Measurements from ENCODE around the gene SCRT2. TPM values are rescaled to one million over a fixed set of nuclear protein-coding genes. Genes with fewer than 3 reads are reported as not detected.
"Not testable (repeated sequence)": the region's sequence is repeated elsewhere in the genome, so short reads cannot be mapped to it uniquely, and the experiment has no call there.

Gene SCRT2
- total RNA-seq, 1 experiment from 2014 or later, result not detected

GRCh38 chr20:693786-694185 is 18.2 kb upstream of the SCRT2 start:
- H3K27me3 ChIP-seq, result peaks cover 12% of the 10 kb centered on the region; the same call in 1 of the 2 replicates
- not testable (repeated sequence) for H3K36me3 ChIP-seq; DNase-seq; H3K4me3 ChIP-seq; H3K4me1 ChIP-seq; H3K9me3 ChIP-seq (replicated peaks); H3K27ac ChIP-seq

GRCh38 chr20:692044-692443 is 16.4 kb upstream of the SCRT2 start:
- Histone ChIP-seq H3K36me3 (no peaks in the 10 kb centered on the region), H3K4me1 (no peaks in the 10 kb centered on the region), H3K27ac (no peak overlapping the region), H3K4me3 (no peak overlapping the region), H3K9me3 (replicated peaks) (no peaks in the 10 kb centered on the region), H3K27me3 (peaks cover 15% of the 10 kb centered on the region)
- no peak for DNase-seq

GRCh38 chr20:689947-690346 is 14.3 kb upstream of the SCRT2 start:
- Histone ChIP-seq H3K4me3 (no peak overlapping the region), H3K4me1 (no peaks in the 10 kb centered on the region), H3K9me3 (replicated peaks) (no peaks in the 10 kb centered on the region), H3K27ac (no peak overlapping the region), H3K36me3 (no peaks in the 10 kb centered on the region), H3K27me3 (peaks cover 15% of the 10 kb centered on the region)
- no peak for DNase-seq

GRCh38 chr20:689348-689747 is 13.7 kb upstream of the SCRT2 start:
- no peak for DNase-seq
- no peaks in the 10 kb centered on the region for H3K4me1 ChIP-seq
- H3K27ac ChIP-seq, result no peak overlapping the region
- no peak overlapping the region for H3K4me3 ChIP-seq
- no peaks in the 10 kb centered on the region for H3K9me3 ChIP-seq (replicated peaks)
- H3K27me3 ChIP-seq, result peaks cover 15% of the 10 kb centered on the region
- no peaks in the 10 kb centered on the region for H3K36me3 ChIP-seq

- no peaks in the 10 kb centered on the region for H3K4me1 ChIP-seq
- DNase-seq, result no peak
- no peaks in the 10 kb centered on the region for H3K9me3 ChIP-seq (replicated peaks)
These were observed 13.2 kb upstream of the SCRT2 start for GRCh38 chr20:688809-689212.

GRCh38 chr20:687468-688203 is 12.0 kb upstream of the SCRT2 start:
- DNase-seq, result no peak
- Histone ChIP-seq H3K4me3 (no peak overlapping the region), H3K27me3 (peaks cover 15% of the 10 kb centered on the region)

More at GRCh38 chr20:688809-689212, 13.2 kb upstream of the SCRT2 start:
- Histone ChIP-seq H3K36me3 (no peaks in the 10 kb centered on the region), H3K27ac (no peak overlapping the region), H3K27me3 (peaks cover 15% of the 10 kb centered on the region), H3K4me3 (no peak overlapping the region)

GRCh38 chr20:684676-685319 is 9.2 kb upstream of the SCRT2 start:
- Histone ChIP-seq H3K4me3 (no peak overlapping the region), H3K36me3 (no peaks in the 10 kb centered on the region), H3K27ac (no peak overlapping the region), H3K4me1 (no peaks in the 10 kb centered on the region), H3K9me3 (replicated peaks) (no peaks in the 10 kb centered on the region), H3K27me3 (peaks cover 19% of the 10 kb centered on the region)
- no peak for DNase-seq

More at GRCh38 chr20:687468-688203, 12.0 kb upstream of the SCRT2 start:
- Histone ChIP-seq H3K9me3 (replicated peaks) (no peaks in the 10 kb centered on the region), H3K36me3 (no peaks in the 10 kb centered on the region), H3K4me1 (no peaks in the 10 kb centered on the region), H3K27ac (no peak overlapping the region)

GRCh38 chr20:682123-682522 is 6.5 kb upstream of the SCRT2 start:
- H3K27ac ChIP-seq, result no peak overlapping the region
- DNase-seq, result no peak
- peaks cover 6% of the 10 kb centered on the region; the same call in 1 of the 2 replicates for H3K27me3 ChIP-seq
- H3K36me3 ChIP-seq, result no peaks in the 10 kb centered on the region
- no peaks in the 10 kb centered on the region for H3K9me3 ChIP-seq (replicated peaks)
- H3K4me3 ChIP-seq, result no peak overlapping the region
- no peaks in the 10 kb centered on the region for H3K4me1 ChIP-seq

GRCh38 chr20:680638-681187 is 5.1 kb upstream of the SCRT2 start:
- Histone ChIP-seq H3K9me3 (replicated peaks) (no peaks in the 10 kb centered on the region), H3K36me3 (no peaks in the 10 kb centered on the region), H3K27ac (no peak overlapping the region), H3K4me3 (no peak overlapping the region), H3K27me3 (0 out of 2 replicates have a peak, but pooled peaks cover 6% of the 10 kb centered on the region), H3K4me1 (no peaks in the 10 kb centered on the region)
- no peak for DNase-seq

GRCh38 chr20:677957-678356 is 2.4 kb upstream of the SCRT2 start:
- Histone ChIP-seq H3K27ac (no peak overlapping the region), H3K36me3 (no peaks in the 10 kb centered on the region), H3K9me3 (replicated peaks) (no peaks in the 10 kb centered on the region), H3K4me1 (no peaks in the 10 kb centered on the region; the same call in 1 of the 2 replicates), H3K27me3 (peaks cover 11% of the 10 kb centered on the region; the same call in 1 of the 2 replicates), H3K4me3 (no peak overlapping the region)
- DNase-seq, result no peak

- no peak for DNase-seq
- Histone ChIP-seq H3K36me3 (no peaks in the 10 kb centered on the region), H3K27ac (no peak overlapping the region), H3K4me3 (no peak overlapping the region), H3K4me1 (peaks cover 2% of the 10 kb centered on the region; the same call in 1 of the 2 replicates), H3K9me3 (replicated peaks) (no peaks in the 10 kb centered on the region), H3K27me3 (peaks cover 18% of the 10 kb centered on the region; the same call in 1 of the 2 replicates)
These were observed 1.4 kb upstream of the SCRT2 start for GRCh38 chr20:676967-677366.

GRCh38 chr20:676315-676937 is 824 bp upstream of the SCRT2 start:
- Histone ChIP-seq H3K4me1 (peaks cover 7% of the 10 kb centered on the region; the same call in 1 of the 2 replicates), H3K27me3 (peaks cover 18% of the 10 kb centered on the region; the same call in 1 of the 2 replicates), H3K9me3 (replicated peaks) (no peaks in the 10 kb centered on the region), H3K27ac (no peak overlapping the region), H3K4me3 (no peak overlapping the region), H3K36me3 (no peaks in the 10 kb centered on the region)
- no peak for DNase-seq

GRCh38 chr20:675033-675452 is 559 bp downstream of the SCRT2 start:
- H3K9me3 ChIP-seq (replicated peaks), result no peaks in the 10 kb centered on the region
- no peak for DNase-seq
- H3K4me3 ChIP-seq, result no peak overlapping the region
- peaks cover 11% of the 10 kb centered on the region; the same call in 1 of the 2 replicates for H3K4me1 ChIP-seq
- H3K27ac ChIP-seq, result no peak overlapping the region
- H3K27me3 ChIP-seq, result peaks cover 17% of the 10 kb centered on the region; the same call in 1 of the 2 replicates
- no peaks in the 10 kb centered on the region for H3K36me3 ChIP-seq

GRCh38 chr20:673603-674001 is 2.0 kb downstream of the SCRT2 start:
- H3K4me1 ChIP-seq, result peaks cover 11% of the 10 kb centered on the region; the same call in 1 of the 2 replicates
- H3K9me3 ChIP-seq (replicated peaks), result no peaks in the 10 kb centered on the region
- peaks cover 12% of the 10 kb centered on the region; the same call in 1 of the 2 replicates for H3K27me3 ChIP-seq
- H3K4me3 ChIP-seq, result no peak overlapping the region
- no peaks in the 10 kb centered on the region for H3K36me3 ChIP-seq
- no peak for DNase-seq
- no peak overlapping the region for H3K27ac ChIP-seq
